DMS114 treated with DMSO at 0.1 percent for 48 hours (cell line): Measurements from ENCODE around the gene CPVL.

Source experiments
- DNase-seq: peaks from one replicate; lab custom pipeline; 2025; ENCODE audit not compliant: unreplicated experiment; lab: John Stamatoyannopoulos, UW

CPVL gene

GRCh38 chr7:29045258-29046086 lies 100.9 kb downstream of the CPVL start:
- no peak for DNase-seq

- no peak for DNase-seq
Measured at GRCh38 chr7:29044554-29044953, 101.8 kb downstream of the CPVL start.

GRCh38 chr7:29043576-29043975 lies 102.8 kb downstream of the CPVL start:
- DNase-seq, result no peak

DNA sequence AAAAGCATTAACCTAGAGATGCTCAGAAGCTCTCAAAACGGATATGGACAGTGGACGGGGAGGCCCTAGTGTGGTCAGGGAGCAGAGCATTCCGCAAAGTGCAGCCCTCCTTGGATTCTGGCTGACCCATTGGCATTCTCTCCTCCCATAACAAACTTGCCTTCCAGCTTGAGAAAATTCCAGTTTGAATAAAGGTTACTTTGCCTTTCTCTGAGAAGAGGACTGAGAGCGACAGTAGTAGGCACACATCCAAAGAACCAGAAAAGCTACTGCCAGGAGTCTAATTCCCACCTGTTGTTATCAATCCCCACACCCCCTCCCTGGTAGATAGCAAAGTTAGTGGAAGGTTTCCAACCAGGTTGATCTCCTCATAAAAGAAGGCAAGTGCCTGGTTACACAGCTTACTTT lies 103.5 kb downstream of the CPVL start:
- DNase-seq, result no peak

DNA sequence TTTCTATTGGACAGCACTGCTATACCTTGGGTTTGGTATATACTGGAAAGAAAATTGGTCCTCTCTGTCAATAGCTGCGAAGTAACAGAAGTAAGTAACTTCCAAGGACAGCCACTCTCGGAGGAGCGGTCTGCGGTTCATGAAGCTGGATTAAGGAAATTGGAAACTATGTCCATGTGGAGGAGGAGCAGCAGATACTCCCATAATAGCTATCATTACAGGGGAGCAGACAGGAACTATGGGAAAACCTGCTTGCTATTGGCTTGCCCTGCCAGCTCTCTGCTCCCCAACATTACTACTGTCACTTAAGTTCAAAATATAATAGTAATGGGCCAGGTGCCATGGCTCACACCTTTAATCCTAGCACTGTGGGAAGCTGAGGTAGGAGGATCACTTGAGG lies 104.3 kb downstream of the CPVL start:
- DNase-seq, result no peak

DNA sequence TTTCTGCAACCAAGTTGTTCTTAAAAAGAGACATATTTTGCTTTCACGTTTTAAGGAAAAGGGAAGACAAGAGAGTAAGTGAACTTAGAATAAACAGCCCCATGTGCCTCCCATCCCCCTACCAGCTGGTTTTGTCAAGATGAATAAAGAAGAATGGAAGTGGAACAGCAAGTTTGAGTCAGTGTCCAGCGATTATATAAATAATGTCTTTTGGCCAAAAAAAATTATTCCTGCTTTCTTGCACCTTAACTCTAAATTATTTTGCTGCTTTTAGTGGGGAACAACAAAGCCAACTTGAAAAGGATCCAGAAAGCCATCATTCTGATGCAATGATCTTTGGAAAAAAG lies 105.8 kb downstream of the CPVL start:
- DNase-seq, result no peak

GRCh38 chr7:29039821-29040578 lies 106.3 kb downstream of the CPVL start:
- no peak for DNase-seq

- no peak for DNase-seq
Measured at GRCh38 chr7:29038463-29038862, 107.9 kb downstream of the CPVL start.

DNA sequence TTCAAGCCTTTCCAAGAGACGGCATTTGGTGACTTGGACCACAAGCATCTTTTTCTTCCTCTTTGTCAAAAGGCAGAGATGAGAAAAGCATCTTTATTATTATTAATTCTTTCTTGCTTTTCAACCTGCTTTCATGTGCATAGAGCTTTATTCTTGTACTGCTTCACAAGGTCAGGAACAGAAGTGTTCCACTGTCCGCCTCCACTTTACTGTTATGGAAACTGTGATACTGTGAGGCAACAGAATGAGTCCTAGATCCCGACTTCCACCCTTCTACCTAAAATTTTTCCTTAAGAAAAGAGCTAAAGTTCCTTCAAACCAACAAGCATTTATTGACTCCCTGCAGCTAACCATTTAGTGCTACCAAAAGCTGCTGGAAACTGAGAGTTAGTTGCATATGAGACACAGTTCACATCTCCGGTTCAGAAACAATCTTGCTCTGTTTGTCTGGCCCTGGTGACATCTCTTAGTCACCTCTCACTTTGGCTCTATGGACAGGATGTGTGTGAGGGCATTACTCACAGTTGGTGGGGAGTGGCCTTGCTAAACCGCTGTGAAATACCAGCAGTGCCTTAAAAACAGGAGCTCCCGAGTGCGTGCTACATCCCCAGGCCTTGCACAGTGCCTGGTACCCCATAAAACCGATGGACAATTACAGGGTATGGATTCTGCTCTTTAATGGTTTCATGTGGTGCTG lies 111.1 kb downstream of the CPVL start:
- DNase-seq, result no peak

DNA sequence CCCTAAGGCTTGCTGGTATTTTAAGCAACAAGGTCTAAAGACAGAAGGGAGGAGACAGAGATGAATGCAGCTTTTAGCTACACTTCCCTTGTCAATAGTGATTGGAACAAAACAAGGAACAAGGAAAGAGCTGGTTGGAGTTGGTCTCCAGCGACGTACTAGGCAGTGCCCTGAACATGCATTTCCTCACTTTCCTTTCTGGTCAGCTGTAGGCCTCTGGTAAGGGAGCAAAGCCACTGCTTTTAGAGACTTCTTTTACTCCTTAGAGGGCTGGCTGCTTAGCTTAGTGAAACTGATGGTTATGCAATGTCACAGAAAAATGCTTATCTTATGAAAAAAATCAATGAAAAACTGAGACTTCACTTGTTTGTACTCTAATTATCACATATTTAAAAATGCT lies 112.8 kb downstream of the CPVL start:
- no peak for DNase-seq

- DNase-seq, result no peak
Measured at GRCh38 chr7:29032146-29032545, 114.2 kb downstream of the CPVL start.

- DNase-seq, result no peak
Measured at GRCh38 chr7:29030781-29031275, 115.5 kb downstream of the CPVL start.

GRCh38 chr7:29022291-29022988 lies 123.9 kb downstream of the CPVL start:
- DNase-seq, result no peak

DNA sequence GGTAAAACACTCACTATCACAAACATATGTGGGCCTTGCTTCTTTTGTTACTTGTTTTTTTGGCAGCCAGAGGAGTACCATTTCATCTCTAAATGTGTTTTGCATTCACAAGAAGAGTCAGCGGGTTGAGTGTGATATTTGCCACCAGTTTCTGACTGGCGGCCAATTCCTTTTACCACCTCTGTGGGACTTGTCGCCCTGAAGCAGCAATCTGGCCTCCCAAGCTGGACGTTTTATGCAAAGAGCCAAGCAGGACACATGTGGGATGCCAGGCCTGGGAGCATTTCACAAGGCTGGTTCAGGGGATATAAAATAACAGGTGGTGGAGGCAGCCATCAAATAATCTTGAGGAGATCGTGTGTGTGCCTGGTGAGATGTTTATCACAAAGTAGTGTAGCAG lies 126.4 kb downstream of the CPVL start:
- no peak for DNase-seq

- DNase-seq, result no peak
Measured at GRCh38 chr7:29019387-29019786, 127.0 kb downstream of the CPVL start.

DNA sequence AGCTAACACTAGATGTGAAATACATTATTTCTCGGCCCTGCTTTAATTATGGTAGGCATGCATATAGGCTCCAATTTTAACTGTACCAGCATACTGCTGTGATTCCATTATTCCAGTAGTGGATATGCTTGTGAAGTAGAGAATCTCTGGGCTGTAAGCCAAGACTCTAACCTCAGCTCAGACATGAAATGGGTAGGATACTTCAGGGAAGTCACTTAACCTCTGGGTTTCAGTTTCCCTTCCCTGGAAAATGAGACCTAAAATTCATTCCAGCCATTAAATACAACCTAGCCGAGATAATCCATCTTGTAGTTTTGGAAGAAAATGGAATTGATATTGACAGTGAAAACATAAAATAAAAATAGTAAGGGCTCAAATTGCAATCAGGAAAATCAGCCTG lies 128.6 kb downstream of the CPVL start:
- no peak for DNase-seq

DNA sequence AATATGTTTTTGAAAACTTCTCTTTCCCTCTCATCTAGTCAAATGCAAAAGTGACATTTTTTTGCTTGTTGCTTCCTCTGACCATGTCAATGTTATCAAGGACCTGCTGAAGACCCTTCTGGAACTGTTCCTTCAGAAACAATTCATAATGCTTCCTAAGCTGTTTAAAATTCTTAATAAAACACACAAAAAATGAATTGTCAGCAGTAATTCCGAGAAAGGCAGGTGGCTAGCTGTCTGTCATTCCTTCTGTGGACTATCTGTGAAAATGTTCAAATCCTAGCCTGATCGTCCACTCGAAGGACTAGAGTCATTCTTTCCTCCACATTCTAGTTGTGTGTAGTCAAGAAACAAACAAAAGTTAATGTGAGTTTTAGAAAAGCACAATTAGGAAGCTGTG lies 131.6 kb downstream of the CPVL start:
- no peak for DNase-seq

GRCh38 chr7:29013931-29014330 lies 132.4 kb downstream of the CPVL start:
- DNase-seq, result no peak

GRCh38 chr7:29013082-29013695 lies 133.1 kb downstream of the CPVL start:
- DNase-seq, result no peak

DNA sequence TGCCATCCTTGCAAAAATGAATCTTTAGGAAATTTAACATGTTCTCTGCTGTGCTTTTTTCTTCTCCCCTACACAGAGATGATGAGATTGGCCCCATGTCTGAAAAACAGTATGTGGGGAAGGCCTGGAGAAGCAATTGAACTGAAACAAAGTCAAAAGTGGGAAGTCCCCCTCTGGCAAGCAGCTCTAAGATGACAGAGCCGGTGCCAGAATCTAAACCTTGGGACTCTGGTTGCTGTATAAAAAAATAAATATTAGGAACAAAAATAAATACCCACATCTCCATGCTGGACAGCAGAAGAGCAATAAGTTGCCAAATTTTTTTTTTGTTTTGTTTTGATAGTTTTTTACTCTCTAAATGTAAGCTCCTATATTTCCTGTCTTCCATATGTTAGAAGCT lies 136.4 kb downstream of the CPVL start:
- DNase-seq, result no peak

DNA sequence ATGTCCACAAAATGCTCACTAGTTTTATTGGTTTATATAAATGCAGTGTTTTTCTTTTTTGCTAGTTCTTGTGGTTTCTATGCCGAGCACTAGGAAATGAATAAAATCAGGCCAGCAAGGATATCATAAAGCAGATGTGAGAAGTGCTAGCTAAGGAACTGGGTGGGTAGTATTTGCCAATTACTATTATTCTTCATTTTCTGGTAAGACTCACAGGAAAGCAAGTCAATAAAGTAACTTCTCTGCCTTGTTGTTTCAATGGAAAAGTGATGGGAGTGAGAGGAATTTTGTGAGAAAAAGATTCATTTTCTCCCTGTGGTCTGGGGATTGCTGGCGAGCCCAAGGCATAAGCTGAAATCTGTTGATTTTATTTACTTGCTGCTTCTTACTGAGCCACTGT lies 137.7 kb downstream of the CPVL start:
- no peak for DNase-seq
